Activated CD8-positive, alpha-beta memory T cell treated with anti-CD3 and anti-CD28 coated beads, Interleukin-2, amount 50 U/mL, for 24 hours (primary cell): ENCODE results near the gene TUBAL3.
"Not testable (repeated sequence)": the region's sequence is repeated elsewhere in the genome, so short reads cannot be mapped to it uniquely, and the experiment has no call there.

Source experiments
- DNase-seq: peaks from one replicate; pipeline ENCODE4 v3.0.0-alpha.2; 2020; ENCODE audit errors: extremely low read depth

TUBAL3 gene

GRCh38 chr10:5423771-5424170 is 19.1 kb upstream of the TUBAL3 start:
- DNase-seq, result no peak

GRCh38 chr10:5419466-5420094 is 15.0 kb upstream of the TUBAL3 start:
- no peak for DNase-seq

GRCh38 chr10:5418584-5418983 is 14.0 kb upstream of the TUBAL3 start:
- no peak for DNase-seq

- DNase-seq, result no peak
Measured at GRCh38 chr10:5416981-5417380, 12.4 kb upstream of the TUBAL3 start.

GRCh38 chr10:5413012-5413938 is 8.6 kb upstream of the TUBAL3 start:
- no peak for DNase-seq

- peak; percentile 29 for DNase-seq
Measured at GRCh38 chr10:5412277-5412941, 7.8 kb upstream of the TUBAL3 start, which contains the start of gene NET1. TSS of gene NET1 (plus strand) at chr10:5412557. CDS start at chr10:5412693, 136 bp downstream.

GRCh38 chr10:5411941-5412276 is 7.3 kb upstream of the TUBAL3 start:
- DNase-seq, result no peak

GRCh38 chr10:5410787-5411186 is 6.2 kb upstream of the TUBAL3 start:
- not testable (repeated sequence) for DNase-seq

GRCh38 chr10:5406918-5407317 is 2.3 kb upstream of the TUBAL3 start:
- DNase-seq, result no peak

- DNase-seq, result no peak
Measured at GRCh38 chr10:5402798-5403197, 1.8 kb downstream of the TUBAL3 start.

- DNase-seq, result no peak
Measured at GRCh38 chr10:5400468-5401240, 4.0 kb downstream of the TUBAL3 start.

GRCh38 chr10:5399332-5399731 is 5.3 kb downstream of the TUBAL3 start:
- DNase-seq, result no peak

- DNase-seq, result no peak
Measured at GRCh38 chr10:5396556-5397300, 7.9 kb downstream of the TUBAL3 start.

- no peak for DNase-seq
Measured at GRCh38 chr10:5395168-5395567, 9.5 kb downstream of the TUBAL3 start.

- DNase-seq, result no peak
Measured at GRCh38 chr10:5393529-5393928, 11.1 kb downstream of the TUBAL3 start.

- DNase-seq, result no peak
Measured at GRCh38 chr10:5391790-5392189, 12.8 kb downstream of the TUBAL3 start.

GRCh38 chr10:5390607-5391205 is 13.9 kb downstream of the TUBAL3 start:
- no peak for DNase-seq

- DNase-seq, result no peak
Measured at GRCh38 chr10:5387169-5387568, 17.5 kb downstream of the TUBAL3 start.

GRCh38 chr10:5385224-5385623 is 19.4 kb downstream of the TUBAL3 start:
- no peak for DNase-seq

- no peak for DNase-seq
Measured at GRCh38 chr10:5381187-5381586, 23.4 kb downstream of the TUBAL3 start.

GRCh38 chr10:5380395-5380794 is 24.2 kb downstream of the TUBAL3 start:
- not testable (repeated sequence) for DNase-seq
